ENCODE results near the gene NASP. TPM values are rescaled to one million over a fixed set of nuclear protein-coding genes. Genes with fewer than 3 reads are reported as not detected.

Gene NASP
- total RNA-seq, 1 donor from 2014 or later, result 27.4 TPM

DNA sequence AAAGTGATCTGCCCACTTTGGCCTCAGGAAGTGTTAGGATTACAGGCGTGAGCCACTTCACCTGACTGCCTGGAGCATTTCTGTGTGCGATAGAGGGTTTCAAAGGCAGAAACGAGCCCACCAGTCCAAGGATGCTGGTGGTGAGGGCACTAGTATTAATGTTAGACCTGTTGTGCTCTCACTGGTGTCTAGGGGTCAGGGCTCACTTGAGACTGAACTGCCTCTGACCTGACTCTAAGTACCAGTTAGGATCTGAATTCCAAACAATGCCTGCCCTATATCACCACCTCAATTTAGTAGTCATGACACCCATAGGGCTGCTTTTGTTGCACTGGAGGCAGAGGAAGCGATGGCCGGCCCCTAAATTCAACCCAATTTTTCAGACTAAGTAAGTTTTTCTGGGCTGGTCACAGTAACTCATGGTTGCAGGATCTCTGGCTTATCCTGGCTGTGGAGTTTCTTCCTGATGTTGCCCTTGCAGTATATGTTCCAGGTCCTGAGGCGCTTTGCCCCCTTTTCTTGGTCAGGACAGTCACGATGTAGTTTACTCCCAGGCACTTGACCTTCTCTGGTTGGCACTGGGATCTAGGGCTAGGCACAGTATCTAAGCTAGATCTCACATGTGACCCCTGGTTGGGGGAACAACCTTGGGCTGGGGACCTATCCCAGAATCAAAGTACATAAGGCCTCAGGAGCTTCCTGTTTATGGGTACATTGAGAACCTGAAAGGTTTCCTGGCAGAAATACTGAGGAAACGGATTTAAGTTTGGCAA is 35.5 kb downstream of the NASP start:
- no peak for DNase-seq (ENCODE audit: low spot score)

DNA sequence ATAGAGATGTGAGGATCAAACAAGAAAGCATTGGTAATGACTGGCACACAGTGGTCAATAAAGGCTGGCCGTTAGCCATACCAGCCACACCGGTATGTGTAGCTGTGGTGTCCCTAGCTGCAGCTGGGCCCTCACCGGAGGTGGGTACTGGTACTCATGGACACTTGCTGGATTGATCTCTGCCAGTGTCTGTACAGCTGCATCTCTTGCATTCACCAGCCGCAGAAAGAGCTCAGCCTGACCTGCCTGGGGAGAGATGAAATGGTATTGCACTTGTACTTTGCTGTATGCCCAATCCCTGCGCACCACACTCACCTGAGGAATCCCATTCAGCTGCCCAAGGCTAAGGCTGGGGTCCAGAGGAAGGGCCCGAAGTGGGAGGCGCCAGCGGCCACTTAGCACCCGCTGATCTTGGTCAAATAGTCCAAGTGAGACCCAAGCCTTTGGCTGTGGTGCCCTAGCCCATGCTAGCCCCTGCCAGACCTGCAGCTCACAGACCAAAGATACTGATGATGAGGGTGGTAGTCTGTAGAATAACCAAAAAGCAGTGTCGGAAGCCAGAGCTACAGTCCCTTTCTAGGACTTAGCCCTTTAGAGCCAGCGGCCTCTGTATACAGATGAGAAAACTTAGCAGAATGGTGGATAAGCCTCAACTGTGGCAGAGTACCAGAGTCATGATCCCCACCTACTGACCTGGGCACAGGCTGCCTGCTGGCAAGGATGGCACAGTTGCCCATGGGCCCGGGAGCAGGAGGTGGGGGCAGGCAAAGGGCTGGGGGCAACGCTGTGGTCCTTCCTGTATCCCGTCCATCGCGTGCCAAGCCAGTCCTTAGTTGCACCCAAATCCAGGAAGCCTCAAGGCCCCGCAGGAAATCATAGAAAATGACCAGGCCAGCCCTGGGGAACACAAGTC is 37.0 kb downstream of the NASP start:
- DNase-seq (ENCODE audit: low spot score), result no peak

DNA sequence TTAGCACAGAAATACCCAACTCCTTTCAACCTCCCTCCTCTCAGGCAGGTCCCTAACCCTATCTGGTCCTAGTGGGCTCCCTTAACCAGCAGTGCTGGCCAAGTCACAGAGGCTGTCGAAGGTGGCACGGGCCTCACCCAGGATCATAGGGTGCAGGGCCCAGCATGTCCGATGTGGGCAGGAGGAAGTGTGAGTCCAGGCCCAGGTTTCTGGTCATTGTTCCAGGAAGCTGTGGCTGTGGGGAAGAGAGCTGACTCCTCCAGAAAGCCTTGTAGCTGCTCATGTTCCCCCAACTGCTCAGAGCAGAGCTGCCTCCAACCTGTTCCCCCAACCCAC is 37.6 kb downstream of the NASP start:
- peak; percentile 31 for DNase-seq (ENCODE audit: low spot score)

- DNase-seq (ENCODE audit: low spot score), result peak; percentile 8
Measured at GRCh38 chr1:45621895-45622523, 38.2 kb downstream of the NASP start.

DNA sequence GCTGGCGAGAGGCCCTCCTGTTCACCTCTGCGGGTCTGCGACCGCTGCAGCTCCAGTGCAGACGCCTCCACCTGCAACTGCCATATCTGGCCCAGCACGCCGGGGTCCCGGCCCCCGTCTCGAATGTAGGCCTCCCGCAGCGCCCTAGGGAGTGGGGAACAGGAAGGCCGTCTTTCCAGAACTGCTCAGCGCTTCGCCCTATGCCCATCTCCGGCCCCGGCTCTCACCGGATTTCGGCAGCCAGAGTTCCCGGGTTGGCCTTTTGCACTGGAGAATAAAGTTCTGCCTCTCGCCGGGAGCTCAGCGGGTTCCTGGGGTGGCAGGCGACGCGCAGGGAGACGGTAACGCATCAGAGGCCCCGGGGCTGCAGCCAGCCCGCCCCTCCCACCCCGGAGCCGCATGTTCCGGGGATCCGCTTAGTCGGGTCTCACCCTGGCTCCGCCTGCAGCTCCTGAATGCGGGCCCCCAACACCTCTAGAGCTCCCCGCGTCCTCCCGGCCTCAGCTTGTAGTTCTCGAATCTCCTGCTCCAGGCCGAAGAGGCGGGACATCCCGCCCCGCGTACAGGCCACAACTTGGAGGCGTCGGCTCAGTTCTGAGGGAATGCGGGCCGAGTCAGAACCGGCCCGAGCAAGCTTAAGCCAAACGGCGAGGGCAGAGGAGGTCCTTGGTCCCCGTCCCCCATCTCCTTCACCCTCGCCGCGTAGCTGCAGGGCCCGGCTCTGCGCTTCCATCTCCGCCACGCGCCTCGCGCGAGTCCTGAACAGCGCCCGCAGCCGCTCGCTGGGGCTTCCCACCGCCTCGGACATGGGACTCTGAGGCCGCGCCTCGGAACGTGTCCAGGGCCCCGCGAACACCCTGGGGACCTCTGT is 38.9 kb downstream of the NASP start:
- peak; percentile 24 for DNase-seq (ENCODE audit: low spot score)

GRCh38 chr1:45623972-45624371 is 40.1 kb downstream of the NASP start, which contains the start of gene CCDC17:
Gene CCDC17, minus strand, starts transcription at chr1:45624054. Its CDS starts 145 bp downstream, at chr1:45623909.
- DNase-seq (ENCODE audit: low spot score), result no peak

GRCh38 chr1:45629035-45629434 is 45.2 kb downstream of the NASP start:
- peak; percentile 14 for DNase-seq (ENCODE audit: low spot score)

DNA sequence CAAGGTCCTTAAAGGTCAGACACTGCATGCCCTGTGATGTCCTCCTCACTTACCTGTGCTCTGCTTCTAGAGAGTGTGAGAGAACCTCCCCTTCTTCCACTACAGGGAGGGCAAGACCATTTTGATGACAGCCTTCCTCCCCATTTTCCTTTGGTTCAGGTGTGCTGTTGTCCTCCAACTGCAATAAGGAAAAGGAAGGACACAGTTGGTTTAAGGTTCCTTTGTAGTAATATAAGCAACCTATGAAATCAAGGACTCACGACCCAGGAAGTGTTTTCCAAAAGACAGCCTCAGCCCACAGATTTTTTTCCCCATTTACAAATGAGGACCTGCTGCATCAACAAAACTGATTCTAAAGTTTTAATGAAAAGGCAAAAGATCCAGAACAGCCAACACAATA is 46.6 kb downstream of the NASP start:
- DNase-seq (ENCODE audit: low spot score), result no peak

GRCh38 chr1:45635211-45635610 is 51.4 kb downstream of the NASP start:
- no peak for DNase-seq (ENCODE audit: low spot score)

GRCh38 chr1:45640293-45640692 is 56.5 kb downstream of the NASP start:
- no peak for DNase-seq (ENCODE audit: low spot score)

GRCh38 chr1:45643321-45643720 is 59.5 kb downstream of the NASP start:
- DNase-seq (ENCODE audit: low spot score), result no peak

GRCh38 chr1:45643978-45644377 is 60.1 kb downstream of the NASP start:
- DNase-seq (ENCODE audit: low spot score), result no peak

DNA sequence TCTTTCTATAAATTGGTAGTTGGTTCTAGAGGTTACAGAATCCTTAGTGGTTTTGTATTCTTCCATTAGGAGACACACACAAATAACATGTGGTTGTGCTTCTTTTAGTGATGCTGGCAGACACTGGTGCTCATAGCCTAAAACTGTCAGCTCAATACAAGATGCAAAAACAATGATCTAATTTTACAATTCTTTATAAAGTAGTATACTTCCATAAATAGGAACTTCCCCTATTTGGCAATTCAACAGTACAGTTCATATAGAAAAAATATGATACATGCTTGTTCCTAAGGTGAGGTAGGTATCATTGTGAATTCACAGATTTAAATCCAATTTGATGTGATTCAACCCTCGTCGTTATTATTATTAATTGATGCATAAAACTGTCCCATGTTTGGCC is 60.8 kb downstream of the NASP start:
- DNase-seq (ENCODE audit: low spot score), result no peak

DNA sequence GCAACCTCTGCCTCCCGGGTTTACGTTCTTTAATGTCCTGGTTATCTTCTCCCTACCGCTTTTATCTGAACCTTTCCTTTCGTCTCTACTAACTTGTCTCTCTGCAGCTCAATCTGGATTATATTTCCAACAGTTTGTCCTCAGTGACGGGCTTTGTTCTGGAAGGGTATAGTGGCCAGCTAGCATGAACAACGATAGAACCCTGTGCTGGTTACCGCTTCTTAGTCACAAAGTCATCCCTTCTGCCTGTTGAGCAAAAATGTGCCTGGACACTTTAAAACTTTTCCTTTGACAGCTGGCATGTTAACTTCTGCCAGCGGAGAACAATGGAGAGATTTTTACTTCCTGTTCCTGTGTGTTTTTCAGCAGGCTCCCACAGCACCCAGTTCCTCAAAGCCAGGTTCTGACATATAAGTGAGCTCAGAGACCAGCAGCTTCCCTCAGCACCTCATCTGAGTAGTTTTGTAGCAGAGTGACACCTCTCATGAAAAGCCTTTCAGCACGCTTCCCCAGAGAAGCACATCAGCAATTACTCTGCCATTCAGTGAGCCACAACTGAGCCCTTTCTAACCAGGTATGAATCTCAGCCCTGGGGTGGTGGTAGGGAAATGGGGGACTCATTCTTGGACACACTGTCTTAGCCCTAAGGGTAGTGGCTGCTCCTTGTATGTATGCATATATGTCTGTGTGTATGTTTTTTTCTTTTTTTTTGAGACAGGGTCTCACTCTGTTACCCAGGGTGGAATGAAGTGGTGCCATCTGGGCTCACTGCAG is 63.6 kb downstream of the NASP start:
- peak; percentile 35 for DNase-seq (ENCODE audit: low spot score)

GRCh38 chr1:45654540-45655280 is 70.9 kb downstream of the NASP start:
- DNase-seq (ENCODE audit: low spot score), result no peak

GRCh38 chr1:45656573-45657226 is 72.9 kb downstream of the NASP start:
- no peak for DNase-seq (ENCODE audit: low spot score)

- no peak for DNase-seq (ENCODE audit: low spot score)
Measured at GRCh38 chr1:45658171-45658570, 74.3 kb downstream of the NASP start.

DNA sequence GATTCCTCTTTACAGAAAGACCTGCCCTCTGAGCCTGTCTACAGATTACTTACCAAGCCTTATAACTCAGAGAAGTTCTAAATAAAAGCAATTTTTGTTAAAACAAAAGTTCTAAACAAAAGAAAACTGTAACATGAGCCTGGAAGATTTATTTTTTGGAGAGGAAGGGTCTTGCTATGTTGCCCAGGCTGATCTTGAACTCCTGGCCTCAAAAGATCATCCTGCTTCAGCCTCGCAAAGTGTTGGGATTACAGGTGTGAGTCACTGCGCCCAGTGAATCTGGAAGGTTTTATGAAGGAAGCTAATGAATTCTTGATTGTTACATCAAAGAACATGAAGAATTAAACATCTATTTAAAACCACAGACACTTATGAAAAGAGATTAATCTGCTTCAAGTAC is 75.4 kb downstream of the NASP start:
- no peak for DNase-seq (ENCODE audit: low spot score)

- DNase-seq (ENCODE audit: low spot score), result no peak
Measured at GRCh38 chr1:45660336-45660735, 76.5 kb downstream of the NASP start.
